Esophagus squamous epithelium (tissue), 5 donors: ENCODE measurements around the gene VAV2. TPM values are rescaled to one million over a fixed set of nuclear protein-coding genes. Genes with fewer than 3 reads are reported as not detected.

Experiments used
- DNase-seq: peaks from one replicate; lab custom pipeline; 2025; lab: John Stamatoyannopoulos, UW
- H3K27ac ChIP-seq, 4 donors: fragments of 200-600 bp; sonication (generic); one replicate each; pipeline ENCODE4 v1.5.1; 2016 to 2019; ENCODE audit warnings: mild to moderate bottlenecking in 1 of 4
- H3K27me3 ChIP-seq, 4 donors: fragments of 200-600 bp; sonication (generic); 1 replicate in 3 of 4; 2 replicates in 1 of 4; pipeline versions ENCODE4 v1.5.1 to v1.6.0; 2017 to 2021; ENCODE audit warnings: antibody characterized with exemption in 1 of 4
- H3K36me3 ChIP-seq, 3 donors: fragments of 200-600 bp; sonication (generic); one replicate each; pipeline ENCODE4 v1.5.1; 2016 to 2019
- H3K4me1 ChIP-seq, 3 donors: fragments of 200-600 bp; sonication (generic); one replicate each; pipeline ENCODE4 v1.5.1; 2017 to 2019
- H3K4me3 ChIP-seq, 4 donors: fragments of 200-600 bp; sonication (generic); 1 replicate in 3 of 4; 2 replicates in 1 of 4; pipeline ENCODE4 v1.5.1; 2016 to 2019; ENCODE audit warnings: mild to moderate bottlenecking in 2 of 4, moderate library complexity in 1 of 4
- H3K9me3 ChIP-seq, 3 donors: fragments of 200-600 bp; sonication (generic); one replicate each; pipeline ENCODE4 v1.5.1; 2016 to 2019
- POLR2A ChIP-seq, 4 donors: fragments of 450-650 bp; IDR thresholded peaks; one replicate each; pipeline ENCODE4 v1.6.1; 2017; ENCODE audit warnings: antibody characterized with exemption in 4 of 4, mild to moderate bottlenecking in 4 of 4, moderate library complexity in 3 of 4
- WGBS, 2 donors: methylation state at CpG; one replicate each; pipeline ENCODE4 v1.1.5; 2018; 5-methylcytosine and 5-hydroxymethylcytosine counted together
- intact Hi-C: fragments of 100-400 bp; cut with DNase I; formaldehyde crosslinking; loops from one replicate; pipeline ENCODE4 v1.15.0; 2022
- total RNA-seq, 4 donors: library from RNA; depleted of rRNA; stranded (reverse); fragments of >200 nt; gene quantifications; one replicate each; pipeline ENCODE4 v1.1.0, GENCODE V29; 2016
- TF ChIP-seq, protein P1 (sequence below), 6 experiments: fragments of 450-650 bp in 4 of 6; fragments of 200-600 bp in 2 of 6; sonication (generic) in 2 of 6; IDR thresholded peaks; one replicate each; pipeline ENCODE4 v1.5.1; 2016 to 2019; ENCODE audit warnings: antibody characterized with exemption in 6 of 6, mild to moderate bottlenecking in 4 of 6, moderate library complexity in 4 of 6
- donor health status: DM: yes; HTN: yes; CAD: no.

Gene VAV2
- total RNA-seq, 4 donors from 2014 or later, result 3.8 to 7.6 (median 5.7) TPM

DNA sequence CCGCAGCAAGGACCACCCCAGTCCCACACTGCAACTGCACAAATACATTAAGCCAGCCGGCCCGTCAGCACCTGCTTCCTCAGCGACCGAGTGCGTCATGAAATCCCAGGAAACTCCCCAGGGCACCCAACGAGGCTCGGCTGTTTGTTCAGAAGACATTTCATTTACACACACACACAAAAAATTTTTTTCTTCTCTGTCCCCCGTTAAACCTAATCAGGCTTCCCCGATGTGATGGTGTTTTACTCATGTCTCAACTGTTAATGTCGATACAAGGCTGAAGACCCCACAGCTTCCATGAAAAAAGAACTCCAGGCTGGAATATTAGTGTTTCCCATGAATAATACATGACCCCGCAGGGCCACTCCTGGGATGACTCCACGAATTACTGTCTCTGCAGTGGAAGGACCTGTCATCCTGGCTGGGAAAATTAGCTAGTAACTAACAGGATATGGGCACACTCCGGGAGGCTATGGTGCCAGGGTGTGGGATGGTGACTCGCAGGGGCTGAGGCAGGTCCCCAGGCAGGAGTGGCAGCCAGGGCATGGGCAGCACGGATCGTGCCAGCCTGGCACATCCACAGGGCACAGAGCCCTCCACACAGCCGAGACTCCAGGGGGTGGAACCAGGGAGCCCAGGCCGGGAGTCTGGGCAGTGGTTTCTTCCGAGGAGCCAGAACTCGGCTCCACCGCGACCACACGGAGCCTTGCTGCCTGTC is 102.4 kb downstream of the VAV2 start:
- TF ChIP-seq POLR2A (IDR thresholded peaks at IDR 0.05), result no peak
- TF ChIP-seq, protein P1, sequence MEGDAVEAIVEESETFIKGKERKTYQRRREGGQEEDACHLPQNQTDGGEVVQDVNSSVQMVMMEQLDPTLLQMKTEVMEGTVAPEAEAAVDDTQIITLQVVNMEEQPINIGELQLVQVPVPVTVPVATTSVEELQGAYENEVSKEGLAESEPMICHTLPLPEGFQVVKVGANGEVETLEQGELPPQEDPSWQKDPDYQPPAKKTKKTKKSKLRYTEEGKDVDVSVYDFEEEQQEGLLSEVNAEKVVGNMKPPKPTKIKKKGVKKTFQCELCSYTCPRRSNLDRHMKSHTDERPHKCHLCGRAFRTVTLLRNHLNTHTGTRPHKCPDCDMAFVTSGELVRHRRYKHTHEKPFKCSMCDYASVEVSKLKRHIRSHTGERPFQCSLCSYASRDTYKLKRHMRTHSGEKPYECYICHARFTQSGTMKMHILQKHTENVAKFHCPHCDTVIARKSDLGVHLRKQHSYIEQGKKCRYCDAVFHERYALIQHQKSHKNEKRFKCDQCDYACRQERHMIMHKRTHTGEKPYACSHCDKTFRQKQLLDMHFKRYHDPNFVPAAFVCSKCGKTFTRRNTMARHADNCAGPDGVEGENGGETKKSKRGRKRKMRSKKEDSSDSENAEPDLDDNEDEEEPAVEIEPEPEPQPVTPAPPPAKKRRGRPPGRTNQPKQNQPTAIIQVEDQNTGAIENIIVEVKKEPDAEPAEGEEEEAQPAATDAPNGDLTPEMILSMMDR (IDR thresholded peaks at IDR 0.05), result no peak
- no peaks in the 10 kb centered on the region for H3K36me3 ChIP-seq
- peaks cover 0 to 24% (median 0%) of the 10 kb centered on the region in 3 donors for H3K4me1 ChIP-seq
- no peak overlapping the region for H3K4me3 ChIP-seq
- H3K27me3 ChIP-seq, result no peaks in the 10 kb centered on the region
- H3K27ac ChIP-seq, result no peak overlapping the region
- intact Hi-C loops, result no loop called here
- WGBS, 2 donors, result 55 to 72% methylated on average over 13 of the region's 24 CpGs
- no peaks in the 10 kb centered on the region for H3K9me3 ChIP-seq
- no peak for DNase-seq

GRCh38 chr9:133888809-133889491 is 103.2 kb downstream of the VAV2 start:
- Histone ChIP-seq H3K27ac (no peak overlapping the region), H3K9me3 (no peaks in the 10 kb centered on the region), H3K36me3 (no peaks in the 10 kb centered on the region), H3K4me1 (peaks cover 0 to 24% (median 0%) of the 10 kb centered on the region in 3 donors), H3K27me3 (no peaks in the 10 kb centered on the region), H3K4me3 (no peak overlapping the region)
- DNase-seq, result no peak
- no peak for TF ChIP-seq POLR2A (IDR thresholded peaks at IDR 0.05)
- TF ChIP-seq, protein P1 (IDR thresholded peaks at IDR 0.05), result no peak
- intact Hi-C loops, result no loop called here
- WGBS, 2 donors, result 85% methylated on average over 14 of the region's 25 CpGs; no CpG with 5 or more reads in 1 of the 2 donors

DNA sequence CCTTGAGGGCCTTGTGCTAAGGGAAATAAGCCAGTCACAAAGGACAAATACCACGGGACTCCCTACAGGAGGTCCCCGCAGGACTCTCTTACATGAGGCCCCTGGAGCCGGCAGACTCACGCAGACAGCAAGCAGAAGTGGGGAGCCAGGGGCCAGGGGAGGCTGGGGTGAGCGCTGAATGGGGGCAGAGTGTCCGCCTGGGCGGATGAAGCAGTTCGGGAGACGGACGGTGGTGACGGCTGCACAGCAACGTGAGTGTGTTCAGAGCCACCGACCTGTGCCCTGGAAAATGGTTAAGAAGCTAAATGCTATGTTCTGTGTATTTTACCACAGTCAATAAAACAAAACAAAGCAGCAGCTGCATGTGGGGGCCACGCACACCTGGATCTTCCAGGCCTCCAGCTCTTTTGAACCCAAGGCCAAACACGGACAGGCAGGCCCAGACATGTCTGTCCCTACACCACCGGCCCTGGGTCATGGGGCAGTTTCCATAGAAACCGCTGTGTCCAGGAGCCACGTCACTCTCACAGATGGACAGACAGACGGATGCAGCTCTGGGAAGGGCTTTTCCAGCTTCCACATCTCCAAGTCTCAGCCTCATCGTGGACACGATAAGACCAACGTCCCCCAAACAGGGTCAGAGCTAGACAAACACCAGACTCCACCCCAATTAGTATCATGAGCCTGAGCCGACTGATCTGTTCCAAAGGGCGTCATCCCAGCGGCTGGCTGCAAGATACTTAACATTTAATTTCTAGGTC is 103.9 kb downstream of the VAV2 start:
- intact Hi-C loops, result no loop called here
- 61 to 76% methylated on average over 14 to 21 of the region's 25 CpGs for WGBS, 2 donors
- no peak for DNase-seq
- no peaks in the 10 kb centered on the region for H3K27me3 ChIP-seq
- no peaks in the 10 kb centered on the region for H3K36me3 ChIP-seq
- H3K4me3 ChIP-seq, result no peak overlapping the region
- H3K4me1 ChIP-seq, result peaks cover 0 to 30% (median 0%) of the 10 kb centered on the region in 3 donors
- no peak for TF ChIP-seq POLR2A (IDR thresholded peaks at IDR 0.05)
- TF ChIP-seq, protein P1 (IDR thresholded peaks at IDR 0.05), result no peak
- no peak overlapping the region for H3K27ac ChIP-seq
- H3K9me3 ChIP-seq, result no peaks in the 10 kb centered on the region

GRCh38 chr9:133887540-133888047 is 104.5 kb downstream of the VAV2 start:
- H3K4me1 ChIP-seq, result peaks cover 0 to 36% (median 6%) of the 10 kb centered on the region in 3 donors
- no peak for DNase-seq
- no peak overlapping the region for H3K27ac ChIP-seq
- intact Hi-C loops, result no loop called here
- WGBS, 2 donors, result 40% methylated on average over 1 of the region's 18 CpGs; no CpG with 5 or more reads in 1 of the 2 donors
- no peaks in the 10 kb centered on the region for H3K27me3 ChIP-seq
- H3K4me3 ChIP-seq, result no peak overlapping the region
- no peaks in the 10 kb centered on the region for H3K36me3 ChIP-seq
- TF ChIP-seq, protein P1 (IDR thresholded peaks at IDR 0.05), result no peak
- no peak for TF ChIP-seq POLR2A (IDR thresholded peaks at IDR 0.05)
- H3K9me3 ChIP-seq, result no peaks in the 10 kb centered on the region
